H9 (cell line): ENCODE measurements around the gene TNNT1. TPM values are rescaled to one million over a fixed set of nuclear protein-coding genes. Genes with fewer than 3 reads are reported as not detected.

Experiments
- DNase-seq: peaks from one replicate; pipeline ENCODE4 v3.0.0-alpha.2; 2017
- H2AFZ ChIP-seq: one replicate; pipeline ENCODE4 v1.6.1; 2013; ENCODE audit warnings: mild to moderate bottlenecking, low read length, control low read depth, moderate library complexity
- H2AK5ac ChIP-seq: 2 replicates; pipeline ENCODE4 v1.6.1; 2013; ENCODE audit warnings: low read length, control low read depth, mixed read lengths; ENCODE audit not compliant: insufficient read length
- H2BK120ac ChIP-seq: one replicate; pipeline ENCODE4 v1.6.1; 2013; ENCODE audit warnings: low read depth, mild to moderate bottlenecking, low read length, control low read depth, inconsistent platforms; ENCODE audit not compliant: poor library complexity, severe bottlenecking
- H2BK12ac ChIP-seq: 2 replicates; pipeline ENCODE4 v1.6.1; 2013; ENCODE audit warnings: low read length, control low read depth, mixed read lengths, low read depth; ENCODE audit not compliant: insufficient read length
- H2BK15ac ChIP-seq: 2 replicates; pipeline ENCODE4 v1.6.1; 2013; ENCODE audit warnings: low read depth, low read length, control low read depth
- H2BK20ac ChIP-seq: one replicate; pipeline ENCODE4 v1.6.1; 2013; ENCODE audit warnings: low read depth, mild to moderate bottlenecking, low read length, control low read depth, inconsistent platforms; ENCODE audit not compliant: poor library complexity, severe bottlenecking
- H2BK5ac ChIP-seq: 2 replicates; pipeline ENCODE4 v1.6.1; 2013; ENCODE audit warnings: low read length, control low read depth, mixed read lengths; ENCODE audit not compliant: insufficient read length
- H3K14ac ChIP-seq: 2 replicates; pipeline ENCODE4 v1.6.1; 2013; ENCODE audit warnings: low read length, control low read depth; ENCODE audit not compliant: insufficient read depth
- H3K18ac ChIP-seq: 2 replicates; pipeline ENCODE4 v1.6.1; 2013; ENCODE audit warnings: low read depth, mild to moderate bottlenecking, mixed read lengths, low read length, control low read depth; ENCODE audit not compliant: insufficient read length
- H3K23ac ChIP-seq: 2 replicates; pipeline ENCODE4 v1.6.1; 2013; ENCODE audit warnings: low read length, control low read depth, mixed read lengths, low read depth; ENCODE audit not compliant: insufficient read length
- H3K23me2 ChIP-seq: 2 replicates; pipeline ENCODE4 v1.6.1; 2013; ENCODE audit warnings: low read depth, mild to moderate bottlenecking, mixed read lengths, low read length, control low read depth; ENCODE audit not compliant: insufficient read length, poor library complexity, severe bottlenecking
- H3K27ac ChIP-seq: 2 replicates; pipeline ENCODE4 v1.5.1; 2013; ENCODE audit warnings: low read length, control low read depth, mixed read lengths, low read depth; ENCODE audit not compliant: insufficient read length
- H3K27me3 ChIP-seq: 2 replicates; pipeline ENCODE4 v1.6.1; 2013; ENCODE audit warnings: low read length, control low read depth, inconsistent platforms; ENCODE audit not compliant: insufficient read depth
- H3K4ac ChIP-seq: 2 replicates; pipeline ENCODE4 v1.6.1; 2013; ENCODE audit warnings: low read depth, mild to moderate bottlenecking, control low read depth, inconsistent platforms, low read length, moderate library complexity
- H3K4me1 ChIP-seq: 2 replicates; pipeline ENCODE4 v1.6.1; 2013; ENCODE audit warnings: low read length, control low read depth, inconsistent platforms; ENCODE audit not compliant: insufficient read depth
- H3K4me2 ChIP-seq: 2 replicates; pipeline ENCODE4 v1.6.1; 2013; ENCODE audit warnings: low read length, control low read depth, mixed read lengths; ENCODE audit not compliant: insufficient read length, insufficient read depth
- H3K56ac ChIP-seq: 2 replicates; pipeline ENCODE4 v1.6.1; 2013; ENCODE audit warnings: low read depth, mild to moderate bottlenecking, mixed read lengths, low read length, control low read depth; ENCODE audit not compliant: insufficient read length
- H3K79me1 ChIP-seq: 2 replicates; pipeline ENCODE4 v1.6.1; 2013; ENCODE audit warnings: low read depth, mild to moderate bottlenecking, moderate library complexity, low read length, control low read depth, inconsistent platforms; ENCODE audit not compliant: insufficient read depth, poor library complexity, severe bottlenecking
- H3K79me2 ChIP-seq: 2 replicates; pipeline ENCODE4 v1.6.1; 2013; ENCODE audit warnings: low read length, control low read depth, inconsistent platforms; ENCODE audit not compliant: insufficient read depth
- H3K9ac ChIP-seq: 2 replicates; pipeline ENCODE4 v1.6.1; 2013; ENCODE audit warnings: low read length, control low read depth, mixed read lengths; ENCODE audit not compliant: insufficient read length; ENCODE audit errors: extremely low read depth
- H3K9me3 ChIP-seq: one replicate; pipeline ENCODE4 v1.6.1; 2013; ENCODE audit warnings: low read depth, low read length, inconsistent platforms; ENCODE audit not compliant: control insufficient read depth
- H3T11ph ChIP-seq: one replicate; pipeline ENCODE4 v1.6.1; 2013; ENCODE audit warnings: mild to moderate bottlenecking, low read length, control low read depth, inconsistent platforms
- H4K20me1 ChIP-seq: one replicate; pipeline ENCODE4 v1.6.1; 2013; ENCODE audit not compliant: control insufficient read depth, insufficient read length, insufficient read depth
- H4K5ac ChIP-seq: 2 replicates; pipeline ENCODE4 v1.6.1; 2013; ENCODE audit warnings: low read depth, mild to moderate bottlenecking, mixed read lengths, low read length, control low read depth; ENCODE audit not compliant: insufficient read length
- H4K8ac ChIP-seq: replicated peaks from 2 replicates; pipeline ENCODE4 v1.6.1; 2013; ENCODE audit warnings: low read length, control low read depth, mixed read lengths, low read depth; ENCODE audit not compliant: insufficient read length
- H4K91ac ChIP-seq: 2 replicates; pipeline ENCODE4 v1.6.1; 2013; ENCODE audit warnings: low read depth, mild to moderate bottlenecking, moderate library complexity, mixed read lengths, low read length, control low read depth; ENCODE audit not compliant: insufficient read length
- H3K27ac Mint-ChIP-seq, 3 experiments: 2 replicates in 2 of 3; 3 replicates in 1 of 3; pipeline ENCODE4 v1.8.0; 2020 to 2021; ENCODE audit warnings: mixed read lengths in 3 of 3, mild to moderate bottlenecking in 1 of 3, moderate library complexity in 1 of 3
- H3K27me3 Mint-ChIP-seq: 2 replicates; pipeline ENCODE4 v1.8.0; 2021; ENCODE audit warnings: low read depth, mild to moderate bottlenecking, moderate library complexity, mixed read lengths
- H3K36me3 Mint-ChIP-seq, 3 experiments: 2 replicates in 2 of 3; 3 replicates in 1 of 3; pipeline ENCODE4 v1.8.0; 2020 to 2021; ENCODE audit warnings: low read depth in 3 of 3, mixed read lengths in 3 of 3; ENCODE audit not compliant: insufficient read depth in 1 of 3
- H3K4me1 Mint-ChIP-seq, 2 experiments: 2 replicates each; pipeline ENCODE4 v1.8.0; 2020; ENCODE audit warnings: mixed read lengths in 2 of 2
- H3K4me3 Mint-ChIP-seq, 2 experiments: 2 replicates in 1 of 2; 3 replicates in 1 of 2; pipeline ENCODE4 v1.8.0; 2020 to 2021; ENCODE audit warnings: mild to moderate bottlenecking in 2 of 2, mixed read lengths in 2 of 2, moderate library complexity in 1 of 2
- H3K9me3 Mint-ChIP-seq, 2 experiments: 2 replicates in 1 of 2; 3 replicates in 1 of 2; pipeline ENCODE4 v1.8.0; 2020; ENCODE audit warnings: mild to moderate bottlenecking in 2 of 2, mixed read lengths in 2 of 2, moderate library complexity in 1 of 2
- CTCF ChIP-seq: fragments of 200-600 bp; sonication (generic); conservative IDR thresholded peaks from 3 replicates; pipeline ENCODE4 v1.8.0; 2021; ENCODE audit warnings: antibody characterized with exemption, mild to moderate bottlenecking
- WGBS: extraction: QIAGEN DNeasy Blood & Tissue Kit; methylation state at CpG from one replicate; pipeline ENCODE4 v1.1.7; 2013; ENCODE audit warnings: missing lambda C conversion rate, low lambda C conversion rate, mixed read lengths; ENCODE audit not compliant: insufficient read length; ENCODE audit errors: extremely low coverage; 5-methylcytosine and 5-hydroxymethylcytosine counted together
- total RNA-seq: library from RNA; stranded (reverse); gene quantifications from 2 replicates; pipeline ENCODE4 v1.2.1, GENCODE V29; 2021

TNNT1 gene
- total RNA-seq, 1 experiment from 2014 or later = 127 TPM

DNA sequence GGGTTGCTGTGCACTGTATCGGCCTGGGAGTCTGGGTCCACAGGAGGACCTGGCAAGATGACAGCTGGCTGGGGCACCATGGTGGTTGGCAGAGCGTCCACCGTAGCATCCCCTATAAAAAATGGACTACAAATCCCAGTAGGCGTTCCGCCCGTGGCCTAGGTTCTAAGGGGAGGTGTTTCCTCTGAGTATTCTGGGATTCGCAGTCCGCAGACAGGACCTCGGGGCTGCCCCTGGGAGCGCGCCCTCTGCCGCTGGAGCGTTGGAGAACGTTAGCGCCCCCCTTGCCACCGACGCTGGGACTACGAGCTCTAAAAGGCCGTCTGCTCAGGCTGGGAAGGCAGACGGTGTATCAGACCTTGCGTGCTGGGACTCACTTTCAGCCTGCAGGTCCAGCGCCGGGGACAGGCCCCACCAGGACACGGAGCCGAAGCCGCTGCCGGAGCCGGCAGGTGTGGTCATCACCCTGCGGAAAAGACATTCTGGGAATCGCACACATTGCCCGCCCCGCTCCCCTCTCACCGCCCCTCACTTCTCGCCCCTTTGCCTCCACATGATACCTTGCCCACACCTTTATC, 17.0 kb upstream of the TNNT1 start:
- H3K27ac Mint-ChIP-seq = peak overlapping the region in 2 of 3 experiments; percentile 30 to 99; a peak in 4 of 7 replicates
- peak; percentile 93 for DNase-seq

More for the DNA sequence above, 17.0 kb upstream of the TNNT1 start:
- Histone ChIP-seq H2BK120ac (no peak overlapping the region), H3K56ac (no peak overlapping the region), H4K5ac (no peak overlapping the region), H3K79me2 (no peaks in the 10 kb centered on the region), H3K18ac (no peak overlapping the region), H3K79me1 (no peaks in the 10 kb centered on the region), H3K9ac (no peak overlapping the region), H4K91ac (no peak overlapping the region), H2BK20ac (no peak overlapping the region), H2BK12ac (no peak overlapping the region), H3K4me1 (no peaks in the 10 kb centered on the region), H2BK5ac (no peak overlapping the region), H4K8ac (no peak overlapping the region), H3K27me3 (no peaks in the 10 kb centered on the region; the same call in 1 of the 2 replicates), H3K23me2 (peaks cover 11% of the 10 kb centered on the region), H3K27ac (no peak overlapping the region), H3K4me2 (peak overlapping the region; percentile 61), H3K14ac (no peak overlapping the region), H3K4ac (no peak overlapping the region), H3T11ph (no peak overlapping the region), H3K9me3 (no peaks in the 10 kb centered on the region), H3K23ac (no peak overlapping the region), H2AK5ac (no peak overlapping the region), H2BK15ac (no peak overlapping the region), H2AFZ (no peak overlapping the region), H4K20me1 (no peaks in the 10 kb centered on the region)
- WGBS = no CpG with 5 or more reads among the region's 34 CpGs
- peaks cover 0 to 2% of the 10 kb centered on the region in 2 experiments; a peak in 1 of 5 replicates for H3K9me3 Mint-ChIP-seq
- H3K4me1 Mint-ChIP-seq = peaks cover 8 to 13% of the 10 kb centered on the region in 2 experiments
- peaks cover 39% of the 10 kb centered on the region for H3K27me3 Mint-ChIP-seq
- H3K4me3 Mint-ChIP-seq = peak overlapping the region; percentile 85 to 95
- H3K36me3 Mint-ChIP-seq = no peaks in the 10 kb centered on the region; a peak in 2 of 7 replicates
- peak; percentile 87 for TF ChIP-seq CTCF
